Testis (tissue), 2 donors: ENCODE measurements around the gene HNRNPF.

Source experiments
- POLR2A ChIP-seq: fragments of 450-650 bp; IDR thresholded peaks from one replicate; pipeline ENCODE4 v1.6.1; 2017; ENCODE audit warnings: antibody characterized with exemption, mild to moderate bottlenecking, moderate library complexity
- TF ChIP-seq, protein P1 (sequence below), 3 experiments: fragments of 450-650 bp in 2 of 3; fragments of 200-600 bp in 1 of 3; sonication (generic) in 1 of 3; IDR thresholded peaks; one replicate each; pipeline ENCODE4 v1.5.1; 2016 to 2019; ENCODE audit warnings: antibody characterized with exemption in 3 of 3, mild to moderate bottlenecking in 2 of 3, moderate library complexity in 1 of 3

DNA sequence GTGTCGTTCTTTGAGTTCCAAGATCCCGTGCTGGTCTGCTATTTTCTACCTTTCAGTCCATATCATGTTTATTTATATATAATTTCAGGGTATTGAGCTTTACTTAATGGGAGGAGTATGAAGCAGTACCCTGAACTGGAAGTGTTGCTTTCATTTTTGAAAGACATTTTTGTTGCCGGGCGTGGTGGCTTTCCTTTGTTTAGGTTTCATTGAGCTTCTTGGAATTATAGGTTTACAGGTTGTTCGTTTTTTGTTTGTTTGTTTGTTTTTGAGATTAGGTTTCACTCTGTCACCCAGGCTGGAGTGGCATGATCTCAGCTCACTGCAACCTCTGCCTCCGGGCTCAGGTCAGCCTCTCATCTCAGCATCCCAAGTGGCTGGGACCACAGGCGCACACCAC, 35.3 kb upstream of the HNRNPF start:
- TF ChIP-seq, protein P1, sequence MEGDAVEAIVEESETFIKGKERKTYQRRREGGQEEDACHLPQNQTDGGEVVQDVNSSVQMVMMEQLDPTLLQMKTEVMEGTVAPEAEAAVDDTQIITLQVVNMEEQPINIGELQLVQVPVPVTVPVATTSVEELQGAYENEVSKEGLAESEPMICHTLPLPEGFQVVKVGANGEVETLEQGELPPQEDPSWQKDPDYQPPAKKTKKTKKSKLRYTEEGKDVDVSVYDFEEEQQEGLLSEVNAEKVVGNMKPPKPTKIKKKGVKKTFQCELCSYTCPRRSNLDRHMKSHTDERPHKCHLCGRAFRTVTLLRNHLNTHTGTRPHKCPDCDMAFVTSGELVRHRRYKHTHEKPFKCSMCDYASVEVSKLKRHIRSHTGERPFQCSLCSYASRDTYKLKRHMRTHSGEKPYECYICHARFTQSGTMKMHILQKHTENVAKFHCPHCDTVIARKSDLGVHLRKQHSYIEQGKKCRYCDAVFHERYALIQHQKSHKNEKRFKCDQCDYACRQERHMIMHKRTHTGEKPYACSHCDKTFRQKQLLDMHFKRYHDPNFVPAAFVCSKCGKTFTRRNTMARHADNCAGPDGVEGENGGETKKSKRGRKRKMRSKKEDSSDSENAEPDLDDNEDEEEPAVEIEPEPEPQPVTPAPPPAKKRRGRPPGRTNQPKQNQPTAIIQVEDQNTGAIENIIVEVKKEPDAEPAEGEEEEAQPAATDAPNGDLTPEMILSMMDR (IDR thresholded peaks at IDR 0.05), result no peak
- TF ChIP-seq POLR2A, result no peak
